NCI-H2107 (cell line): Measurements from ENCODE around the gene PARD3.

Experiments
- DNase-seq: peaks from one replicate; lab custom pipeline; 2025; lab: John Stamatoyannopoulos, UW

Gene PARD3

DNA sequence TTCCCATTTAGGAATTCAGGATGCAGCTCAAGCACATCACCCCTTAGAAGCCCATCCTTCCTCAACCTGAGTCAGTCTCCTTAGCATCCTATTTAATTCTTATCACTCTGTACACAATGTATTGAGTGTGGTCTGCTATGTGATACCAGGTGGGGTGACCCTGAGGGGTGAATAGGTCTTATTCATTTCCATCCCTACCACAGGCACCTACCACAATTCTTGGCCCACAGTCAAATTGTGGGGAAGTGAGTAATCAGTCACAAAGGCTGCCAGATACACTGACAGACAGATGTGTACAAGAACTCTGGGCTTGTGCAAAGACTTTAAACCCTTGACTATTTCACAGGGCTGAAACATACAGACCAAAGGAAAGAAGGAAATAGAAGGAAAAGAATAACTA is 560.5 kb downstream of the PARD3 start:
- no peak for DNase-seq

DNA sequence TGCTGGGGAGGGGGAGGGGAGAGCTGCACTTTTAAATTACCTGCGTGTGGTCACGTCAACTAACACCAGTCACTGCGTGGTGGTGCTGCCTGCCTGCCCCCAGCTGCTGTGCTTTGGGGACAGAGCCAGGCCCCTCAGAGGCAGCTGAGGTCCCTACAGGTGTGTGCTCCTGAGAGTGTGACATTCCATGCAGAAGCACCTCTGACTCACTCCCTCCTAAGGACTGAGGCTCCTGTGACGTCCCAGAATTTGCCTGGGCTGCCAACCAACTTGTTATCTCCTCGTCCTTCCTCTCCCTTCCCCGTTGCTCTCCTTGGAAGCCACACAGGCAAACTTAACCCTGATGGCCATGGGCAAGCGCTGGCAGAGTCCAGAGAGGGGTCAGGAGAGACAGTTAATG is 563.0 kb downstream of the PARD3 start:
- no peak for DNase-seq

DNA sequence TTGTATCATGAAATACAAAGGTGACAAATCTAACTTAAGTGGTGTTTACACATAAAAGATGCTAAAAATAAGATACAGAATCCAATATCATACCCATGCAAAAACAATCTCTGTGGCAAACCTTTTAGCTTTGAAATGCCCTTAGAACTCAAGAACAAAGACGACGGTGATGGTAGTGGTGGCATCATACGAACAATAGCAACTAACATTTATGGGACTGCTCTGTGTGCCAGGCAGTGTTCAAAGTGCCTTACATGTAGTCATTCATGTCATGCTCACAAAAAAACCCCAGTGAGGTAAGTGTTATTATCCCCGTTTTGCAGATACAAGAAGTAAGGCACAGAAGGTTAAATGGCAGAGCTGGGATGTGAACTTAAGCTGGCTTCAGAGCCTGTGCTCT is 563.9 kb downstream of the PARD3 start:
- no peak for DNase-seq

DNA sequence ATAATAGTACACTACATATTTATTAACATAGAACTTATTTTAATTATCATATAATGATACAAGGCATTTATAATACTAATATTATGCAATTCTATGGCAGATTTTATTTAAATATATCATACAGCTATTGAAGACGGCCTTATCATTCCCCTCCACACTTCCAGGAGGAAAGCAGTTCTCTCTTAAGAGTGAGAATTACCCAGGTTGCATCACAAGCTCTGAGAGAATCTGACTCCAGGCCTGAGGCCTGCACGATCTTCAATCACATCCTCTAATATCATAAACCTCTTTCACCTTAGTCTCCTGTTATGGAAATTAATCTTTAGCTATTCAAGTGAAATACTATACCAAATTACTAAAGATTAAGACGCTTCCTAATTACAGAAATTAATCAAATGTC is 564.4 kb downstream of the PARD3 start:
- DNase-seq: no peak

DNA sequence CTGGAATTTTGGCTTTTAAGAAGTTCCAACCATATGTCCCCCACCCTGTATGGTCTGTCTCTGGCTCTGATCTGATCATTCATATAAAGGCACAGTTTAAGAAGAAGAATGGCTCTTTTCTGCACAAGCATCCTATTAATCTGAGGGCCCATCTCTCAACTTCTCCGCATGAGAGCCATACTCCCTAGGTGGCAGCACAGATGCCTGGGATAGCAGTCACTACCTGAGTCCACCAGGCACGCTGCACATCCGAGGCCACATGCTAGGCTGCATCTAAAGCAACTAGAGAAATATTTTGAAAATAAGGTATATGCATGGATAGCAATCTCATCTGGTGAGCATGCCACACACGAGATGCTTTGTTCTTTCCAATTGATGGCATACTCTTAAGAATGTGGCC is 565.5 kb downstream of the PARD3 start:
- DNase-seq: no peak

DNA sequence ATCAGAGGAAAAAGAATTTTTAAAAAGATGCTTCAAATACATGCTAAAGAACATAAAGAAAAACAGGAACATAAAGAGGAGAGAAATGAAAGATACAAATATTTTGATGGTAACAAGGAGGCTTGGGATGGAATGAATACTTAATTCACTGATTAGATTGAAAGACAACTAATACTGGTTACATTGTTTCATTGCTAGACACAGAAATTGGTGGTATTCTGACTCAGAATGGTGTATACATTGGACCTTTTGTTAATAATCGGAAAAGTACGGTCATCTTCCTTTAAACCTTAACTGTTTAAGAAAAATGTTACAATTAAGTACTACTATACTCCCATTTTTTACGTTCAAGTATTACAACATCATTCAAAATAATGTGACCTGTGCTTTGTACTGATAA is 567.5 kb downstream of the PARD3 start:
- no peak for DNase-seq

DNA sequence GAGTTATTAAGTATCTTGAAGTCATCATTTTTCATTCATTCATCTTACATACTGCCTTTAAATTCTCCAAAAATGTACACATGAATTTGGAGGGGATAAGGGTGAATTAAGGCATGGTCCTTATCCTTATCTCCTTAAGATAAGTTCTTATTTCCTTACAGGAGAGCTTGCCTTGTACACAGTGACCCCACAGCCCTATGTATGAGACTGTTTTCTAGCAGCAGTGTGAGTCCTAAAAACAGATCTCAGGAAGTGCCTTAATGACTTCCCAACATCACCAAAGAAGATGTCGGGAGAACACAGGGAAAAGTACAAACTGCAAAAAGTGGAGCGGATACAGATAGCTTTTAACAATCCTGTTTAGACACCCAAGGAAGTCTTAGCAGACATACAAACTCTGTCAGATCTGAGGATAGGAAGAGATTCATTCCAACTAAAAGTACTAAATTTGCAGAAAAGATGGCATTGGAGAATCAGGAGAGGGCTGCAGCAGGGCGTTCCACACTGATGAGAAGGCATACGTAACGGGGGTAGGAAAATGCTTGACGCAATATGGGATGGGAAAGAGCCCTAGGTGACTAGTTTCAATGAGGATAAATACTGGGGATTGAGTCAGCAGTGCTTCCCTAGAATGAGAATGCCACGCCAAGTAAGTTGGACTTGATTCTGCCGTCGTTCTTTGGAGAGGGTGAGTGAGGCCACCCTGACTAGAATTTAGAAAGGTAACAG is 570.2 kb downstream of the PARD3 start:
- no peak for DNase-seq

DNA sequence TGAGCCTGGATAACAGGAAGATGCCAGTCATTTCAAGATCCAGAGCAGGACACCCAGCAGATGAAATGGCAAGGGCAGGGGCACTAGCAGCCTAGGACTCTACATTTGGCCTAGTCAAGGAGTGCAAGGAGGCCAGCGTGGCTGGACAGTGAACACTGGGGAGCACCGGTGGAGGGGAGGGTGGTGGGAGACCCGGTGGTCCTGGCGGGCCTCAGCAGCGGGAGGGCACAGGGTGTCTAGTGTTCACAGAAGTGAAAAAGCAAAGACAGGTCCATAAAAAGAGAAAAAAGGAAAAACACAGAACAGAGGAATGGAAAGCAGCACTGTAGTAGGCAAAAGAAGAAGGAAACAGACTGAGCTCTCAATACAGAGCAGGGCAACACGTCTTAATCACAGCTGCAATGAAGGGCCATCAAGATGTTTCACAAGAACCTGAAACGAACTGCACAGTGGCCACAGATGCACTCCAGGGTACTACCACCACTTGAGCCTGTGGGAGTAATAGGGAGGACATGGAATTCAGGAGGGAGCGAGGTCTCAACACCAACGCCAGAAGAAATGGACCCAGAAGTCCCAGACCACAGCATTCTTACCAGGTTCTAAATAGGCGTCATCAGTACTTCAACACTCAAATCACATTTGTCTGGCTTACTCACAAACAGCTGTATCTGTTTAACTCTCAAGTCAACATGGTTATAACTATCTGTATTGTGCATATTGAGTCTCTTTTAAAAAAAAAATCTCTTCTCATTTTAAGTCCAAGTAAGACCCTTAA is 573.7 kb downstream of the PARD3 start:
- DNase-seq: no peak

DNA sequence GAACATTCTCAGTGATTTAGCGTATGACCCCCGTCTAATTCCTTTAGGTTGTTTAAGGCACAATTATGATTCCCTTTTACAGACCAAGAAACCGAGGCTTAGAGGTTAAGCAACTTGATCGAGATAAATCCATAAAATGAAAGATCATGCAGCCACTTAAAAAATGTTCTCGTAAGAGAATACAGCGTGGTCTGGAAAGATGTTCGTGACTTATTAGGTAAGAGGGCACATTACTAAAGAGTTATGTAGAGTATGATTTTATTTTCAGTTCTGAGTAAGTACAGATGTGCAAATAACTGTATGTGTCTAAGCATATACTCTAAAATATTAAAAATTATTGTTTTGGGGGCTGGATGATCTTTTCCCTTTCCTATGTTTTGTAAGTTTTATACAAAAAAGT is 575.1 kb downstream of the PARD3 start:
- no peak for DNase-seq

DNA sequence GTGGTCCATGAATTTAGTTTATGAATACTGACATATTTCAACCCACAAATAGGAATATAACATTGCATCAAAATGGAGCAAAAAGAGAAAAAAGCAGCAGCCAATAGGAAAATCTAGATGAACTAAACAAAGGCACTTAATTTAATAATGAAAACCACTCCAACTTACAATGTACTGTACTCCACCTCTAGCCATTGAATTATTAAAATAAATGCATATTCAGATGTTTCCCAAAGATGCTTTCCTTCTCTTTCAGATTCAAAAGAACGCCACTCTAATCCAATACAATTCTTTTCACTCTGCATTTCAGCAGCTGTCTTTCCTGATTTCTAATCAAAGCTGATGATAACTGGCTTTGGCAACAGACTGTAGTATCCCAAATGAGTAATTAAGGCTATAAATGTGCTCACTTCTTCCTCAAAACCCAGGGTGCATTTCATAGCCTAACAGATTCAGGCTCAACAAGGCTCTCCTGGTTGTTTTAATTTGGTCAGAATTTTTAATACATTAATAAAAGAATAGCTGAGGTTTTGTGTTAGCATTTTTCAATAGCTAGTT is 577.1 kb downstream of the PARD3 start:
- DNase-seq: no peak

DNA sequence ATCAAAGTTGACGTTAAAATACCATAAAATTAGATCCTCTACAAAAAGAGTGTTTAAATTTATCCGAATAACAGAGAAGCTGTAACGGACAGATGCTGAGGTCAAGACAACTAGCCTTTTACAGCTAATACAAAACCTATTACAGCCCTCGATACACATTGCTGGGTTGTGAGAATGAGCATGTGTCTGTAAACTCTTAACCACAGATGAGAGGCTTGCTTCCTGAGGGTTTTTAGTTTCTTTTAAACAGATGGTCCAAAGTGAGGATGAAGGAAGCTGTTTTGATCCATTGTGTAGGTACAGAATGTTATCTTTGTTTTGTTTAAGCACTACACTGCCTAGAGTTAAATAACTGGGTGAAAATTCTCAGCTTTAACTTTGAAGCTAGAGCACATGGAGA is 578.2 kb downstream of the PARD3 start:
- DNase-seq: no peak

DNA sequence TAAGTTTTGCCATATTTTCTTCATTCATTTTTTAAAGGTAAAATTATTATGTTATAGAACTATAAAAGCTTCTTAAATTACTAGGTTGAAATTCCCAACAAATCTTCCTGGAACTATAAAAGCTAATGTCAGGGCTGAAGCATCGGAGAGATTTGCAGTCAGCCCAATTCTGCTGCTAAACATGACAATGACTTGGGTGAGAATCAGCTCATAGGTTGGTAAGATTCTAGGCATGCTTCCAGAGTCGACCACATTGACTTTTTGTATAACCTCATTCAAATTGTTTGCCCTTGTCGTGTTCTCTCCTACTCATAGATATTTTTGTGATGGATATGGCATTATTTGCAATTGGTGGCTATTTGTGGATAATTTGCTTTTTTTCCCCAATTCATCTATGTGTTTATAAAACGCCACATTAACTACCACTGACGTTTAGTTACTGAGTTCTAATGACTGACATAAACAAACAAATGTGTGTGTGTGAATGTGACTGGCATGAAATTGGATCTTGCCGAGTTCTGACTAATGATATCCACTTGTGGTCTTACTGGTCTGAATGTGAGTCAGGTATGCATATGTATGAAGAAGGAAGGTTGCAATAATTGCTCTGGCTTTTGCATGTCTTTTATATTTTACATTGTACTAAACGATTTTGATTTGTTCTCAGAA is 579.8 kb downstream of the PARD3 start:
- no peak for DNase-seq

DNA sequence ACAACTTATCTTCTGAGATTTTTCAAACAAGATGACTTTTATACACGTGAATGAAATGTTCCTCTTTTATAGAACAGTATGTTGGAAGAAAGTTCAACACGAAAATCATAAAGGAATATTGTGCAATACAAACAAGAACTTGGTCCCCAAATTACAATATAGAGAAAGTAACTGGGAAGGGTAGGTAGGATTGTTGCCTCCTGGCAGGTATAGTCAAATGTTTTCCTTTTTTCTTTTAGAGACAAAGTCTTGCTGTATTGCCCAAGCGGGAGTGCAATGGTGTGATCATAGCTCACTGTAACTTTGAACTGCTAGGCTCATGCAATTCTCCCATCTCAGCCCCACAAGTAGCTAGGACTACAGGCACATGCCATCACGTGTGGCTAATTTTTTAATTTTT is 582.6 kb downstream of the PARD3 start:
- DNase-seq: no peak

DNA sequence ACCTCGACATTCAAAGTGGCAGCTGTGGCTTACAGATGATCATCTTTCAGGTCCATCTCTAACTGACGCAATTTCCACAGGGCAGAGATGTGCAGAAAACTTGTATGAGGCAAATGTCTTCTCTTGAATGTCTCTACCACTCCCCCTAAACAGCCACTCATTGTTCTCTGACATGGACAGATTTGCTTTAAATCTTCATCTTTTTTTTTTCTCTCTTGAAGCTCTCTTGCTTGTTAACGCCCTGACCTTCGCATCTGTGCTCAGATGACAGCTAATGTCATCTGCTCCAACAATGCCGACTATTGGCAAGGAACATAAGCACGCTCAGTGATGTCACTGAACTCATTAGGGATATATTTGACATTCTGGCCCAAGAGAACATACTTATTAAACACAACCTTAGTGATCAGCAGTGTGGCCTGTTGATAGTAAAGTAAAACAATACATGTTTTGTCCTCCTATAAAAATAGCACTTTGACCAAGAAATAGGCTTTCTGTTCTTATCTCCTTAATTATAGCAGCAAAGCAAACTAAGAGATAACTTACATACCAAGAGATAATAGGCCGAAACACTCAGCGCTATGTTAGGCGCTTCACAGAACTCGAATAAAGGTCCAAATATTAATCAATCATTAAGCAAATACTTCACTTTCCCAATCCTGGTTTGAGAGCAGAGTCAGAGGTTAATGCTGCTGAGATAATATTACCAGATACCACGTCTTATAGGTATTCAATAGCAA is 583.5 kb downstream of the PARD3 start:
- DNase-seq: no peak

DNA sequence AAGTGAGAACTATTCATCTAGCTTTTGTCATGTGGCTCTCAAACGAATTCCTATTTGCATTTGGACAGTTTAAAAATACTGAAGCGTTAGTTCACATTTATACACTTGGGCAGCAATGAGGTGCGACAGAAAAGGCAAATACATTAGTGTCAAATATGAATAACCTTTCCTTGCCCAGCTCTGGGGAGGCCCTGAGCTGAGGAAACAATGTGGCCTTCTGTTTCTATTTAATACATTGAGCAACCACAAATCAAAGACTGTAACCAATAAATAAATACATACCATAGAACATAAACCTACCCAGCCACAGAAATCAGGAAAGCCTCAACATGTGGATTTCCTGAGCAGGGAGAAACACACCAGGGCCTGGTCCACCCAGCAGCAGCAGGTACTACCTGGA is 585.2 kb downstream of the PARD3 start:
- no peak for DNase-seq

DNA sequence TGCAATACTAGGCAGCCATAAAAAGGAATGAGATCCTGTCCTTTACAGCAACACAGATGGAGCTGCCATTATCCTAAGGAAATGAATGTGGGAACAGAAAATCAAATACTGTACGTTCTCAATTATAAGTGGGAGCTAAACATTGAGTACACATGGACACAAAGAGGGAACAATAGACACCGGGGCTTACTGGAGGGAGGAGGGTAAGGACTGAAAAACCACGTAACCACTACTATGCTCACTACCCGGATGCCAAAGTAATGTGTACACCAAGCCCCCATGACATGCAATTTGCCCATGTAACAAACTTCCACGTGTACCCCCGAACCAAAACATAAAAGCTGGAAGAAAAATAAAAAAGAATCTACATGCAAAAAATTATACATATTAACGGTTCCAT is 587.0 kb downstream of the PARD3 start:
- DNase-seq: no peak

DNA sequence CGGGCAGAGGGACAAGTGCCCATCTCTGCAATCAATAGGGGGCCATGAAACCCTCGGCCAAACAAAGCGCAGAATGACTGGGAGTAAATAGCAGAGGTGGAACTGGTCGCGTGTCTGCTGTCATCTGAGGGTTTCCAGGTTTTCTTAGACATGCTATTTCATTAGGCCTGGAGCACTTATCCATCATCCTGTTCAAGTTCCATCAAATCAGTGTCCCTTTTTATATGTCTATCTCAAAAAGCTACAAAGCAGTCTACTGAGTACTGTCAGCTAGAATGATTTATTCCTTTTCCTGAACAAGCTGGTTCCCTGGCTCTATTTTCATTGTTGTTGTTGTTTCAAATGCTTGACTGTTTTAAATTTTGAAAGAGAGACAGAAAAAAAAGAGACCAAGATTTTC is 590.5 kb downstream of the PARD3 start:
- DNase-seq: no peak

DNA sequence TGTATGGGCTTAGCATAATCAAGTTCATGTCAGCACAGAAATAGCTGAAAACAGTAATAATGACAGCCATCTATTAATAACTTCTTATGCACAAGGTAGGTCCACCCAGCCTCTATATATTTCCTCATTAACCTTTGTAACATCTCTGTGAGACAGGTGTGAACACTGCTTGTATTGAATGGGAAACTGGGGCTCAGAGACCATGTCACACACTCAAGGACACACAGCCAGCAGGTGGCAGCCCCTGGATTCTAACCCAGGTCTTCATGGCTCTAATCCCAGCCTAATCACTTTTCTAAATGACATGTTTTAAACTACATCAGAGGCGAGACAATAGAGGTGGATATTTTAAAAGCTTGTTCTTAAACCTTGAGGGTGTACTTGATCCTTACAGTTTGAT is 591.4 kb downstream of the PARD3 start:
- no peak for DNase-seq

DNA sequence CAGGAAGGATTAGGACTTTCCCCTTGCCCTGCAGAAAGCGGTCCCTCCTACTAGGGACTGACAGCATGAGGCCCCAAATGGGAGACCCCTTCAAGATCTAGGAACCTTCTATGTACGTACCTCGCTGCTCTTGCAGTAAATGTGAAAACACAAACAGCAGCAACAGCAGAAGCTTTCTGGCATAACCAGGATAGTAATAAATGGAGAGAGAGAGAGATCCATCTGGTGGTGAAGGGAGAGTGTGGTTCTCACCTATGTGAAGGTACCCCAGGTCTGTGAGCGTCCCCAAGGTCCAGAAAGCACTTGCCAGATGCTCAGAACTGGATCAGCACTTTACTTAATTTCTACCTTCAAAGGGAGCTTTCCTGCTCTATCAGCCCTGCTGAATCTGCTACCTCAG is 592.7 kb downstream of the PARD3 start:
- DNase-seq: no peak

DNA sequence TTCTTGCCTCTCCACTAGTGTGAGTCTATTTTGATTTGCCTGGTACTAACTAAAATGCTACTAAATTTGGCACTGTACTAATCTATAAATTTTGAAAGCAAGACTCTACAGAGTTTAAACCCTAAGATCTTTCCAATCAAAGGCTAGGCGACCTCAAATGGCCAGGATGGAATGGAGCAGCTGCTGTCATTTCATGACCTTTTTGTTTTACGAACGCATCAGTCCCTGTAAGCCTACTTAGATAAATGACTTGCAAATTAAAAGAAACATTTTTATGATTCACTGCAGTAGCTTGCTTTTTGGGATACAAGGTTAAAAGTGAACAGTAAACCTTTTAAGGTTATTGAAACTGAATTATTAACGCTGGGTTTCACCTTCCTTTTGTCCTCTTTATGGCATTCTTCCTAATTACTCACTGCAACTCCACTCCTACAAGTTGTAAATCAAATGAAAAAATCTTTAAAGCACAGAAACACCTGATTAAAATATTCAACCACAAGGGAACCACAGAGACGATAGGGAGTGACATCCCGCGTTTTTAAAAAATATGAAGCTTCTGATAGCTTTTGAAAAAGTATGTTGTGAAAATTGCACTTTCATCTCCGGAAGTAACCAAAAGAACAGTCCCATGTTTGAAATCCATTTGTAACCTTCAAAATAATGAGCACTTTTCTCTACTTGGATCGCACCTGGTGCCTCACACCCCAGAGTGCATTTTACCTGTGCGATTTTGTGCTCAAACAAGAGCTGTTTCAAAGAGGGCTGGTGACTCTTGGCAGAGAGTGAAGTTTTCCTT is 595.1 kb downstream of the PARD3 start:
- no peak for DNase-seq

DNA sequence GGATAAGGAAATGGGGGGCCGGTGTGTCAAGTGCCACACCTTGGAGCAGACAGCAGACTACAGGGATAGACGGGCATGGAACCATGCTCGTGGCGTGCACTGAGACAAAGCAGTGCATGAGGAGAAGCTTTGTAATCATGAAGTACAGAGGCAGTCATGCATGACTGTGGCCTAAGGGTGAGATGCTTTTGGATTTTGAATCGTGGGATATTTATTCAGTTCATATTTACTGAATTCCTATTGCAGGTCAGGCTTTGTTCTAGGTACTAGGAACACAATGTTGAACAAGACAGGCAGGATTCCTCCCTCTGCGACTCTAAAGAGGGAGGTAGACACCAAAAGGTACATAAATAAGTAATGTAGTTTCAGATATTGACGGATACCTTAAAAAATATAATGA is 597.6 kb downstream of the PARD3 start:
- no peak for DNase-seq
